ENCODE data around the gene STAT5A.
"Not testable (repeated sequence)": the region's sequence is repeated elsewhere in the genome, so short reads cannot be mapped to it uniquely, and the experiment has no call there.

DNA sequence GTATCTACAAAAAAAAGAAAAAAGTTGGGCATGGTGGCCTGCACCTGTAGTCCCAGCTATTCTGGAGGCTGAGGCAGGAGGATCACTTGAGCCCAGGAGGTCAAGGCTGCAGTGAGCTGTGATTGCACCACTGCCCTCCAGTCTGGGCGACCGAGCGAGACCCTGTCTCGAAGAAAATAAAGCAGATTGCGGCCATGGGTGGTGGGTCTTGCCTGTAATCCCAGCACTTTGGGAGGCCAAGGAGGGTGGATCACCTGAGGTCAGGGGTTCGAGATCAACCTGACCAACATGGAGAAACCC lies 16.7 kb downstream of the STAT5A start:
- TF ChIP-seq, protein P1, sequence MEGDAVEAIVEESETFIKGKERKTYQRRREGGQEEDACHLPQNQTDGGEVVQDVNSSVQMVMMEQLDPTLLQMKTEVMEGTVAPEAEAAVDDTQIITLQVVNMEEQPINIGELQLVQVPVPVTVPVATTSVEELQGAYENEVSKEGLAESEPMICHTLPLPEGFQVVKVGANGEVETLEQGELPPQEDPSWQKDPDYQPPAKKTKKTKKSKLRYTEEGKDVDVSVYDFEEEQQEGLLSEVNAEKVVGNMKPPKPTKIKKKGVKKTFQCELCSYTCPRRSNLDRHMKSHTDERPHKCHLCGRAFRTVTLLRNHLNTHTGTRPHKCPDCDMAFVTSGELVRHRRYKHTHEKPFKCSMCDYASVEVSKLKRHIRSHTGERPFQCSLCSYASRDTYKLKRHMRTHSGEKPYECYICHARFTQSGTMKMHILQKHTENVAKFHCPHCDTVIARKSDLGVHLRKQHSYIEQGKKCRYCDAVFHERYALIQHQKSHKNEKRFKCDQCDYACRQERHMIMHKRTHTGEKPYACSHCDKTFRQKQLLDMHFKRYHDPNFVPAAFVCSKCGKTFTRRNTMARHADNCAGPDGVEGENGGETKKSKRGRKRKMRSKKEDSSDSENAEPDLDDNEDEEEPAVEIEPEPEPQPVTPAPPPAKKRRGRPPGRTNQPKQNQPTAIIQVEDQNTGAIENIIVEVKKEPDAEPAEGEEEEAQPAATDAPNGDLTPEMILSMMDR (IDR thresholded peaks at IDR 0.05): not testable (repeated sequence)
- TF ChIP-seq POLR2A (IDR thresholded peaks at IDR 0.05): not testable (repeated sequence)
